ENCODE data around the gene ZNF782.
"Not testable (repeated sequence)": the region's sequence is repeated elsewhere in the genome, so short reads cannot be mapped to it uniquely, and the experiment has no call there.

Gene ZNF782

DNA sequence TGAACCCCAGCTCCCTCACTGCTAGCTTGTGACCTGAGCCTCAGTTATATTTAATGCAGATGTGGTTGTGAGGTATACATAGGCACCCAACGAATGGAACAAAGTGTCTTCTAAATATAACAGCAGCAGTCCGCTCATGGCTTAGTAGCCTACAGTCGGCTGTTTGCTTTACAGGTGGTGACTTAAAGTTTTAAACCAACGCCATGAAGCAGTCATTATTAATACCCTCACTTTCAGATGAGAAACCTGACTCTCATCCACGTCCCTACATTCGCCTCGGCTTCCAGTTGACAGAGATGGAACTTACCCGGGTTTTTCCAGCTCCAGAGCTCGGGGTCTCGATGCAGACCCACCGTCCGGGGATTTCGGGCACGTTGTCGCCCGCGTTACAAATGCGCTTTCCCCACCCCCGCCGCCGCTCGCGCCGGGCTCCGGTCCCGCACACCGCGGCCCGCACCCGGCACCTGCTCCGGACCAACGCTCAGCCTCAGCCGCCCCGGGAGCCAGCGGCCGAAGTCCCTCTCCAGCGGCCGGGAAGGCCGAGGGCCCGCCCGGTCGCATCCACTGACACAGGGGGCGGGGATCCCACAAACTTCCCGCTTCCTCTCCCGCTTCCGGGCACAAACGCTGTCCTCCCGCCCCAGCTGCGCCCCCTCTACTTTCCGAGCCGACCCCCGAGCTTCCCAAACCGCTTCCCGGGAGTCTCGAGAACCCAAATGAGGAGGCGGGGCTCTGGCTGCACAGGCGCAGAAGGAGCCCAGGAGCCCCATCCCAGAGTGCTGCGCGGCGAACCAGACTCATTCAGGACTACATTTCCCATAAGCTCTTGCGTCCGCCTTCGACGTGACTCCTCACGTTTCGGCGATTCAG lies at the start of gene ZNF782:
Gene ZNF782 (minus strand): TSS at position 734 of the 870 bp plus-strand sequence. CDS start 2,553 bp downstream, outside the sequence.
- peak; percentile 76 for DNase-seq

DNA sequence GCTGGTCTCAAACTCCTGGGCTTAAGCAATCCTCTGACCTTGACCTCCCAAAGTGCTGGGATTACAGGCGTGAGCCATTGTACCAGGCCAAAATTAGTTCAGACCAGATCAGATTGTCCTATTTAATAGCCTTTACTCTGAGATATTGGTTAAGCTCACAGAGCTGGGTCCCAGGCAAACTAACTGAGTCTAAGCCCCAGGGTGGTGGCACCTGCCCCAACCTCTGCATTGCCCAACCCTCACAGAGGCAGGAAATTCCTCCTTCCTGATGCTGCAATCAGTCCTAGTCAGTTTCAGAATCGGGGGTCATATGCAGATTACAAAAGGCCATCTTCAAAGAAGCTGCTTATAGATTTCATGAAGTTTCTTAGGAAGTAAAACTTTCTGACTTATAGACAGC lies 45.7 kb upstream of the ZNF782 start:
- not testable (repeated sequence) for DNase-seq

DNA sequence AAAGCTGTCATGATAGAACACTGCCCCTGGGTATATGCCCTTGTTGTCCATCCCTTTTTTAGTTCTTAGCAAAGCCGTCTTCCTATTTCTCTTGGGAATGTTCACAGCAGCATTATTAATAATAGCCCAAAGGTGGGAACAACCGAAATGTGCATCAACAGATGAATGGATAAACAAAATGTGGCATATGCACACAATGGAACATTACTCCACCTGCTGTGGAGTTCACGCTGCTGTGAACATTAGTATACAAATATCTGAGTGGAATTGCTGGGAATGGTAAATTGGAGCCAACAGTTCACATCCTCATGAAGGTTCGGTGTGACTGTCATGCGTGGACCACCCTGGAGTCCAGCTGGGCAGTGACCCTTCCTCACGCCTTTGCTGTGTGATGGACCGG lies 37.8 kb upstream of the ZNF782 start:
- no peak for DNase-seq

DNA sequence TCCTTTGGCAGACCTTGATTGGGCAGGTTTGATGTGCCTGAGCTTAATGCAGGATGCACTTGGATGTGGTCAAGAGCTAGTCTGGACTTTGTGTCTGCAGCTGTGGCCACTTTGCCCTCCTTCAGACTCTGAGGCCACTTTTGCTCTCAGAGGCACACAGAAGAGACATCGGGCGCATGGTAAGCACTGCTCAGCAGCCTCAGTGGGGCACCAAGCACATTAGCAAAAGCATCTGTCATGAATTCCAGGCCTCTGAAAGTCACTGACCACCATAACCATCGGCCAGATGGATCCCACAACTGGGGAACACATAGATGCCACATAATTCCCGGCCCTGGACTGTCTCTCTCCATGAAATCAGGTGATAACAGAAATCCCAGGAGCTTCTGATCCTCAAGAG lies 34.3 kb upstream of the ZNF782 start:
- no peak for DNase-seq

DNA sequence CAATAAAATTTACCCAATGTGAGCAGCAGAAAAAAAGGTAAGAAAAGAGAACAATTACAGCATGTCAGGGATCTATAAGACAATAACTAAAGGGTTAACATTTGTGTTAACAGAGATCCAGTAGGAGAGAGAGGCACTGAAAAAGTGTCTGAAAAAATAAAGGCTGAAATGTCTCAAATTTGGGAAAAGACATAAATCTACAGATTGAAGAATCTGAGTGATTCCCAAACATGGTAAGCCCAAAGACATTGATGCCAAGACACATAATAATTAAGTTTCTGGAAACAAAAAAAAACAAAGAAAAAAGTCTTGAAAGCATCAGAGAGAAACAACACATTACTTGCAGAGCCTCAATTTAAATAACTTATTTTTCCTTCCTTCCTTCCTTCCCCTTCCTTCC lies 31.1 kb upstream of the ZNF782 start:
- DNase-seq: no peak

DNA sequence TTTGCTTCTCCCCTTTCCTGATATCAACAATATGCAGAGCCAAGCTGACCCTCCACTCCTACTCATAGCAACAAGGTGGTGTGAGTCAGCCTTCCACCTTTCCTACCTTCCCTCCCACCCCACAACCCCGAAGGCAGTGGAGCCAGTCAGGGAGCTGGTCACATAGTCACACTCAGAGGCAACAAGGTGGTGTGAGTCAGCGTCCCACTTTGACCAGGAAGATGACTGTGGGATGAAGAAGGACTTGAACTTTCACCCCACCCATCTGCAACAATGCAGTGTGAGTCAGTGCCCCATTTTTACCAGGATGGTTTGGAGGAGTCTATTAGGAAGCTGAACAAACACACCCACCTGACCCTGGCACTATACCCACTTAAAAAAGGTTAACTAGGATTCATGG lies 30.1 kb upstream of the ZNF782 start:
- DNase-seq: no peak

DNA sequence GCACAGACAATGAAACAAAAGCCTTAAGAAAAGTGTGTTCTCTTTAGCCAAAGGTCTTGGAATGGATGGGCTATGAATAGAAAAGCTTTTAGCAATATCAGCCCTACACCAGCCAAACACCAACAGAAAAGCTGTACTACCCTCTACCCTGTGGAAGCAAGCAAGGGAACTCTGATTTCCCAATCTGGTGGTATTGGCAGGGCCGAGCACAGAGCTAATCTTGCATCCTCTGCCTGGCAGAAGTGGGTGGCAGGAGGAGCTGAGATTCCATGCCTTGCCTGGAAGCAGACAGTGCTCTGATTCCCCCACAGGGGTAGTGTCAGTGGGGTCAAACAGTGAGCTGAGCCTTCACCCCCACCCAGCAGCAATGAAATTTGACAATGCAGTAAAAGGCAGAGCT lies 29.6 kb upstream of the ZNF782 start:
- DNase-seq: no peak

DNA sequence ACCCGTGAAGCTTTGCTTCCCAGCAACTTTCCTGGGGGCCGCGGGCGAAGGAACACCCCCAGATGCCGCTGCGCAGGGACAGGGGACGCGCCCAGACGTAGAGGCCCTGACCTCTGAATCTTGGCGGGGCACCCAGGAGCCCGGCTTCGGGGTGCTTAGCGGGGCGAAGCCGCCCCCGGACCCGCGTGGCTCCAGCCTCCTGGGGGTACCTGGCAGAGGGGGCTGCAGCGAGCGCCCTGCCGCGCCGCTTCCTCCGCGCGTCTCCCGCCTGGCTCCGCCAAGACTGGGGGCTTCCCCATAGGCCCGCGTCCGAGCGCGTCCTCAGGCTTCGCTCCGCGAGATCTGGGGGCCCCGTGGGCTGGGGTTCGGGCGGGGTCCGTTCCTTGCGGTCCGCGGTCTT lies 23.0 kb upstream of the ZNF782 start:
- no peak for DNase-seq

DNA sequence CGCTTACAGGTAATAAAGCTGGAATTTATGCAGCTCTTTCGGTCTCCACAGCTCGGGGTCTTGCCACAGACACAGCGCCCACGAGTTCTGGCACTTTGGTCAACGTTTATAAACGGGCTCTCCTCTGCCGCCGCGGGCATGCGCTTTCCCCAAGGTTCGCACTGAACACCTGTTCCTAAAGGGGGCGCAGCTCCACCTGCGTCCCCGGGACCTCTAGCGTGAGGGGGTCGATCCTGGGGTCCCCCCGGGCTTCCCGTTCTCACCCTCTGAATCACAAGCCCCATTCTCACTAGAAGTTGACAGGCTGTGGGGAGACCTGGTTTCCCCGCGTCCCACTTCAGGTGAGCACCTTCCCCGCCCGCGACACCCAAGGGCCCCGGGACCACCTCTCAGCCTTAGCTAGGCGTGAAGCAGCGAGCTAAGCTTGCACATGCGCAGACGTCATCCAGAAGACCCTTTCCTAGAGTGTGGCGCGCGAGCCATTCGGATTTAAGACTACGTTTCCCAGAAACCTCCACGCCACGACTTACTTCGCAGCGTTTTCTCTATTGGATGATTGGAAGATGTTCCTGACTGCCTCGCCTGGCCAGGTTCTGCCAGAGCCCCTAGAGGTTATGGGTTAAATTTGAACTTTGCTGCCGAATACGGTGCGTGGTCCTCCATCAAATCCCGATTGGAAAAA lies 21.3 kb upstream of the ZNF782 start:
- peak; percentile 80 for DNase-seq

DNA sequence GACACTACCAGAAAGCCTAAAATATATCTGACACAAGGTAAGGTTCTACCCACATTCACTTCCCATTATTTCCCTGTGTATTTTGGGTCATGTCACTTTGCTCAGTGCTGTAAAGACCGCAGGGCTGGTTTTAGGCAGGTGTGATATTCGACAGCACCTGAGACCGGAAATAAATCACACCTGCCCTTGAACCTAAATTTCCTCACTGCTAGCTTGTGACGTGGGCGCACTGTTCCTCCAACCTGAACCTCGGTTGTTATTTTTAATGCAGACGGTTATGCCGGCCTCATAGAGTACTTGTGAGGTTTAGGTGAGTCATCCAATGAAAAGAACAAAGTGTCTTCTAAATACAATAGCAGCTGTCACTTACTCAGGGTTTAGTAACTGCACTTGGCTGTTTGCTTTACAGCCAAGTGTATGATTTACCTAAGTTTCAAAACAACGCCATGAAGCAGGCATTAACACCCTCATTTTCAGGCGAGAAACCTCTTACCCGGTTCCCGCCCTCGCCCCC lies 20.7 kb upstream of the ZNF782 start:
- no peak for DNase-seq

DNA sequence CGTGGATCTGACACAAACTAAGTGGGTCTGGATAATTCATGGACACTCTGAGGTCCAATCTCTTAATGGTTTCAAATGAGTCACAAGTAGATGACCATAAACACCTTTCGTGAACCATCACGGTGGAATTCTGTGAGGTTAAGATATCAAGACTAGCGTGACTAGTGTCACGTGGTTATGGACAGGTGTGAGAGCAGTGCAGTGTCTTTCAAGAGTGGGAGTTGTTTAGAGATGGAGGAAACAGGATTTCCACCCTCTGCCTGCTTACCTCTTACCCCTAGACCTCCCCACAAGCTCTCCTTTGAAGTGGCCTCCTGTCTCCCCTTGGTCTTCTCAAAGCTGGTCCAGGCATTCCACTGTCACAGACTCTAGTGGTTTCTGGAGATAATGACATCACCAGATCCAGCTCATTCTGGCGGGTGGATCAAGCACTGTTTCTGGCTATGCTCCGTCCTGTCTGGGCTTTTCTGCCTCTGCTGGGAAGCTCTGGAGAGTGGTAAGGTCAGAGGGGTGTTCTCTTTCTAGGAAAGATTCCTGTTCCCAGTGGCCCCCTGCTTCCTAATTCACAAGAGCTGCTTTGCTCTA lies 20.0 kb upstream of the ZNF782 start:
- no peak for DNase-seq

DNA sequence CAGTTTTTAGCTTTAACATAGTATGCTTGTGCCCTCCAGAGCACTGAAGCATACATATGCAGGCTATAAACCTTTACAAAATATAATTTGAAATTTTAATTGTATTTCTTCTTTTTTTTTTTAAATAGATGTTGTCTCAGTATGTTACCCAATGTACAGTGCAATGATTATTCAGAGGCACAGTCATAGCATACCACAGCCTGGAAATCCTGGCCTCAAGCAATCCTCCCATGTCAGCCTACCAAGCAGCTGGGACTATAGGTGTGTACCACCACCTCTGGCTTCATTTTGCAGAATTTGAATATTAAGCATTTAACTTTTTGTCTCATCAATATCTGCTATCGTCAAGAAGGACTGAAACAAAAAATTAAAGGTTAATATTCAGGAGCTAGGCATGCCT lies 16.9 kb upstream of the ZNF782 start:
- no peak for DNase-seq

DNA sequence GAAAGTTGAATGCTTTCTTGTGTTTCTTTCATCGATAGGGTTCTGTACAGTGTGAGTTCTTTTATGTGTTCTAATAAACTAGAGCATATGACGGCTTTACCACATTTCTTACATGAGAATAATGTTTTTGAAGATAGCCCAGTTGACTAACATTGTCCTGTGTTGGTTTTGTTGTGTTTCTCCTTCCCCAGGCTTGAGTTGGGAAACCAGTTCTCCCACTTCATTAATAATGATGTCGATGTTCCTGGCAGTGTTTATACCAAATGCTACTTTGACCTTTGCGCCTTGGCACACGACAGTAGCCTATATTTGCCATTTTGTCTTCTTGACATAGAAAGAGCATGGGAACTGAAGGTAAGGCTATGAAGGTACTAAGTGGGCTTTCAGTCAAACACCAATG lies 14.4 kb upstream of the ZNF782 start:
- DNase-seq: no peak

DNA sequence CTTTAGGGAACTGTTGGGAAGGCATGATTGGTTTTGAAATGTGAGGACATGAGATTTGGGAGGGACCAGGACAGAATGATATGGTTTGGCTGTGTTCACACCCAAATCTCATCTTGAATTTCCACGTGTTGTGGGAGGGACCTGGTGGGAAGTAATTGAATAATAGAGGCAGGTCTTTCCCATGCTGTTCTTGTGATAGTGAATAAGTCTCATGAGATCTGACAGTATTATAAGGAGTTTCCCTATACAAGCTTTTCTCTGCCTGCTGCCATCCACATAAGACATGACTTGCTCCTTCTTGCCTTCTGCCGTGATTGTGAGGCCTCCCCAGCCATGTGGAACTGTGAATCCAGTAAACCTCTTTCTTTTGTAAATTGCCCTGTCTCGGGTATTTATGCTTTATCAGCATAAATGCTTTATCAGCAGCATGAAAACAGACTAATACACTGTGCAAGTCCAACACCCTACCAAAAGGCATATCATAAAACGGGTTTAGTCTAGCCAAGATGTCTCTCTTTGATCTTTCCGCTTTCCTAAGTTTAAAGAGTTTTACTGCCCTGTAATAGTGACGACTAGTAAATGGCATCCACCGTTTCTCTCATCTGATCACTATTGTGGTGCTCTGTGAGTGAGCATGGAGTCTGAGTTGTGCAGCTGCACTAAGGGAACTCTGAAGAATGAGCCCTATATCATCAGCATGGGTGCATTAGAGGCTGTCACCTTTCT lies 12.9 kb upstream of the ZNF782 start:
- no peak for DNase-seq

DNA sequence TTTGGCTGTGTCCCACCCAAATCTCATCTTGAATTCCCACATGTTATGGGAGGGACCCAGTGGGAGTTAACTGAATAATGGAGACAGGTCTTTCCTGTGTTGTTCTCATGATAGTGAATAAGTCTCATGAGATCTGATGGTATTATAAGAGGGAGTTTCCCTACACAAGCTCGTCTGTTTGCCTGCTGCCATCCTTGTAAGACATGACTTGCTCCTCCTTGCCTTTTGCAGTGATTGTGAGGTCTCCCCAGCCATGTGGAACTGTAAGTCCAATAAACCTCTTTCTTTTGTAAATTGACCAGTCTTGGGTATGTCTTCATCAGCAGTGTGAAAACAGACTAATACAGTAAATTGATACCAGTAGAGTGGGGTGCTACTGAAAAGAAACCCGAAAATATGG lies 10.9 kb upstream of the ZNF782 start:
- not testable (repeated sequence) for DNase-seq

DNA sequence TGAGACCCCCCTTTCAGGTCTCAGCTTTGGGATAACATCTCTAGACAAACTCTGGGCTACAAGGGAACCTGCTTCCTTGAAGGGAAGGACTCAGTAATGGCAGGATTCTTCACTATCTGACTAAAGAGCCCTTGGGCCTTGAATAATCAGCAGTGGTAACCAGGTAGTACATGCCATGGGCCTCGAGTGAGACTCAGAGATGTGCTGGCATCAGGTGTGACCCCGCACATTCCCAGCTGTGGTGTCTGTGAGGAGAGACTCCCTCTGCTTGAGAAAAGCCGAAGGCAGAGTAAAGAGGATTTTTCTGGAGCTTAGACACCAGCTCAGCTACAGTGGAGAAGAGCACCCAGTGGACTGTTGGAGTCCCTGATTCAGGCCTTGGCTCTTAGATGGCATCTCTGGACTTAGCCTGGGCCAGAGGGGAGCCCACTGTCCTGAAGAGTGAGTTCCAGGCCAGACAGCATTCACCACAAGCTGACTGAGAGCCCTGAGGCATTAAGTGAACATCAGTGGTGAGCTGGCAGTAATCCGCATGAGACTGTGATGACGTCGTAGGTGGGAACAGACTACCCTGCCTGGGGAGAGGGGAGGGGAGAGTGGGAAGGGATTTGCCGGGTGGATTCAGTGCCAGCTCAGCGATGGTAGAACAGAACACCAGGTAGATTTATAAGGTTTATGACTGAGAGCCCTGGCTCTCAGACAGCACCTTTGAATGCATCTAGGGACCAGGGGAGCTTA lies 5.3 kb upstream of the ZNF782 start:
- no peak for DNase-seq

DNA sequence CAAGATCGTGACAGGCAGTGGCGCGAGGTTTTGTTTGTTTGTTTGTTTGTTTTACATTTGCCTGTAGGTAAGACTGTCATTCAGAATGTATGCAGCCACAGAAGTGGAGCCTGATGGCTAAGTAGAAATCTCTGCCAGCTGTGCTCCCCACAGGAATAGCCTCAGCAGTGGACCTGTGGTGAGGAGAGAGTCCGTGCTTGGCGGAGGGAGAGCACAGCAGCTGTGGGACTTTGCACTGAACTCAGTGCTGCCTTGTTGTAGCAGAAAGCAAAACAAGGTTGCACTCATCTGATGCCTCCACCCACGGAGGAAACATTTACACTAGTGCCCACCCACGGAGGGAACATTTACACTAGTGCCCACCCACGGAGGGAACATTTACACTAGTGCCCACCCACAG lies 4.4 kb upstream of the ZNF782 start:
- DNase-seq: no peak

DNA sequence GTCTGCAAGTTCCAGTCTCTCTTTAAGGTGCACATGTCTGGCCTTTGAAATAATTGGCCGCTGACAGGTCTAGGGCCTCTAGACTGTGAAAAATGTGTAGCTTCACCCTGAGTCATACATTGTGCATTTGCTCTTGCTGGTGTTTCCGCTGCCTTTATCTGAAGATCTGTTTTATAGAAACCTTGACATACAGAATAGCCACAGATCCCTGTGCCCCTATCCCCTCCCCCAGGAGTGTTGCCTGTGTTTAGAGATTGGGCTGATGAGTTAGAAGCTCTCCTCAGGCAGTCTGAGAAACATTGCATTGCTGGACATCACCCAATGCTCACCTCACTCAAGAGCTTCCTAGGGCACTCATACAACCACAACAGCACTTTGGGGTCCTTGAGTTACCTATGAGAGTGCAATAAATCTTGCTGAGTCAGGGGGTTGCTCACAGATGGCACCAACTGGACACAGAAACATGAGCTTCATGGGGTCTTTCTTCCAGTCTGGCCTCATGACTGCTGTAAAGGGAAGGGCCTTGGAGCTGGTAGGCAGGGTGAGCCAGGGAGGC lies 3.8 kb upstream of the ZNF782 start:
- no peak for DNase-seq

DNA sequence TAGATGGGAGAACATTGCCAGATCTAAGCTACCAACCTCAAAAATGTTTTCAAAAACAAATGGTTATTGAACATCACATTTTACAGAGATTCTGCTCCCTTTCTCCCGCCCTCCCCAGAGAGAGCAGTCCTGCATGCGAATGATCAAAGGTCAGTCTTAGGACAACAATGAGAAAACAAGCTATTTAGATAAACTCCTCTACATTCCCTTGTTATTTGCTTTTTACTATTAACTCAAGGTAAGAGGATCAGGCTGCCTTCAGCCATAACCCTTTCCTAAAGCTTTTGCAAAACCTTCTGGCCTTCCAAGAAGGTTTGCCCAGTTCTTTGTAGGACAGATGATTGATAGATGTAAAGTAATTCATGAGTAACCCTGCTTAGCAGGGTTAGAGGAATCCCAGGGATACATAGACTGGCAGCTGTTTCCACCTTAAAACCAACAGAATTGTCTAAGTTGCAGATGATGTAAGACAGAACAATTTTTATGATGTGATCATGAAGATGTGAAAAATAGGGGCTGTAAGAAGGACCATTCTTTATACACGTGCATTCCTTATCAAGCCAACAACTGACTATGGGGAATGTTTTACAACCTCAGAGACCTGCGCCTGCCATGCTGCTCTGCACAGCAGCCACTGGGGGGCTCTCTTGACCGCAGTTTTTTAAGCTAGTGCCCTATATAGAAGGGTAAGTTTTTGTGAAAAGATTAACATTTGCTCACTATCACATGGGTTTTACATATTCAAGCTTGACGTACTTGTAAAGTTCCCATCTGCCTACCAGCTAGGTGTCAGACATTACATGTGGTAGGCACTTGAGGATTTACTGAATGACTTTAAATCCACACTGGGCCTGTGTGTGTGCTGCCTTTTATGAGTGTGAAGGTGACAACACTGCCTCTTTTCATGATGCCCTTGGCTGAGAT lies 2.3 kb upstream of the ZNF782 start:
- DNase-seq: no peak

DNA sequence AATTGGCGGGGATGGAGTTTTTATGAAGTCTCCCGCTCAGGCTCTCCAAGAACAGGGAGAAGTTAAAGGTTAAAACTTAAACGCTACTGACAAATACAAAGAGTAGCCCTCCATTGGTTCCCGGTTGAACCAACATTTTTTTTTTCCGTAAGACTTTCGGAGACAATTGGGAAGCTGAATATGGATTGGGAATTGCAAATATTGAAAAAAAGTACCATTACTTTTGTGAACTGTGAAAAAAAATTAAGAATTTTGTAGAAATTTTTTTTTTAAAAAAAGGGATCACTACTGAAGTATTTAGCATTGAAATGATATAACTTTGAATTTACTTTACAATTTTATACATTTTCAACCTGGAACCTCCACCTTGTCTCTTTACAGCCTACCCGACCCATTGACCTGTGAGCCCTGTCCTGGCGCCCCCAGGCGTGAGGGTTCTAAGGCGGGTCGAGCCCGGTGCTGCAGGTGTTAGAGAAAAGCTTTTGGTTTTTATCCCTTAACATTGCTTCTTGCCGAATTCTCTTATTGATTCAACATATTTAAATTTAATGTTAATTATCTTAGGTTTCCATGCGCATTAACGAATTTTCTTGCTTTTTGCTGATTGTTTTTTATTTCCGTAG lies 448 bp upstream of the ZNF782 start:
- no peak for DNase-seq
